ENCODE measurements around the gene USP25.

Gene USP25, protein sequence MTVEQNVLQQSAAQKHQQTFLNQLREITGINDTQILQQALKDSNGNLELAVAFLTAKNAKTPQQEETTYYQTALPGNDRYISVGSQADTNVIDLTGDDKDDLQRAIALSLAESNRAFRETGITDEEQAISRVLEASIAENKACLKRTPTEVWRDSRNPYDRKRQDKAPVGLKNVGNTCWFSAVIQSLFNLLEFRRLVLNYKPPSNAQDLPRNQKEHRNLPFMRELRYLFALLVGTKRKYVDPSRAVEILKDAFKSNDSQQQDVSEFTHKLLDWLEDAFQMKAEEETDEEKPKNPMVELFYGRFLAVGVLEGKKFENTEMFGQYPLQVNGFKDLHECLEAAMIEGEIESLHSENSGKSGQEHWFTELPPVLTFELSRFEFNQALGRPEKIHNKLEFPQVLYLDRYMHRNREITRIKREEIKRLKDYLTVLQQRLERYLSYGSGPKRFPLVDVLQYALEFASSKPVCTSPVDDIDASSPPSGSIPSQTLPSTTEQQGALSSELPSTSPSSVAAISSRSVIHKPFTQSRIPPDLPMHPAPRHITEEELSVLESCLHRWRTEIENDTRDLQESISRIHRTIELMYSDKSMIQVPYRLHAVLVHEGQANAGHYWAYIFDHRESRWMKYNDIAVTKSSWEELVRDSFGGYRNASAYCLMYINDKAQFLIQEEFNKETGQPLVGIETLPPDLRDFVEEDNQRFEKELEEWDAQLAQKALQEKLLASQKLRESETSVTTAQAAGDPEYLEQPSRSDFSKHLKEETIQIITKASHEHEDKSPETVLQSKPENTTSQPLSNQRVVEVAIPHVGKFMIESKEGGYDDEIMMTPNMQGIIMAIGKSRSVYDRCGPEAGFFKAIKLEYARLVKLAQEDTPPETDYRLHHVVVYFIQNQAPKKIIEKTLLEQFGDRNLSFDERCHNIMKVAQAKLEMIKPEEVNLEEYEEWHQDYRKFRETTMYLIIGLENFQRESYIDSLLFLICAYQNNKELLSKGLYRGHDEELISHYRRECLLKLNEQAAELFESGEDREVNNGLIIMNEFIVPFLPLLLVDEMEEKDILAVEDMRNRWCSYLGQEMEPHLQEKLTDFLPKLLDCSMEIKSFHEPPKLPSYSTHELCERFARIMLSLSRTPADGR
- 102 to 186 reads per million in 2 experiments for total RNA-seq

DNA sequence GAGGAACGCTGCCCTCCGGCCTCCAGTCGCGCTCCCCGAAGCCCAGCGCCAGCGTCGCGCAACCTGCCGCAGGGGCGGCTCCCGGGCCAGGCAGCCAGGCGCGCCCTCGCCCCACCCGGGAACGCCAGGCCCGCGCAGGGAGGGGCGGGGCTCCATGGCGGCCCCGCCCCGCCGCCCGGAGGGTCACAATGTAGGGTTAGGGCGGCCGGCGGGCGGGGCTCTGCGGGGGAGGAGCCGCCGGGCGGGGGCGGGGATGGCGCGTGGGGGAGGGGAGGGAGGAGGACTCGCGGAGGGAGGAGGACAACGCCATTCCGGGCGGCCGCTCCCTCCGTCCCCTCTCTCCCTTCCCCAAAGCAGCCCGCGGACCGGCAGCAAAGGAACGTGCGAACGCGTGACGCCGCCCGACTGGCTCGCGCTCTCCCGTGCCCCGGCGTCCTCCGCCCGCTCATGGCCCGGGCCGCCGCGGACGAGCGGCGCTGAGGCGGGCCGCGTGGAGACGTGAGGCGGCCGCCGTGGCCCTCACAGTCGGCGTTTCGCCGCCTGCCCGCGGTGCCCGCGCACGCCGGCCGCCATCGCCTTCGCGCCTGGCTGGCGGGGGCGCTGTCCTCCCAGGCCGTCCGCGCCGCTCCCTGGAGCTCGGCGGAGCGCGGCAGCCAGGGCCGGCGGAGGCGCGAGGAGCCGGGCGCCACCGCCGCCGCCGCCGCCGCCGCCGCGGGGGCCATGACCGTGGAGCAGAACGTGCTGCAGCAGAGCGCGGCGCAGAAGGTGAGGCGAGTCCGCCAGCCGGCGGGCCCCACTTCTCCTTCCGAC is at the start of gene USP25:
USP25 (plus strand) TSS at position 309 of the 810 bp plus-strand sequence; CDS start at position 721, 412 bp downstream.
- DNase-seq (ENCODE audit: low read depth), result peak; percentile 87

DNA sequence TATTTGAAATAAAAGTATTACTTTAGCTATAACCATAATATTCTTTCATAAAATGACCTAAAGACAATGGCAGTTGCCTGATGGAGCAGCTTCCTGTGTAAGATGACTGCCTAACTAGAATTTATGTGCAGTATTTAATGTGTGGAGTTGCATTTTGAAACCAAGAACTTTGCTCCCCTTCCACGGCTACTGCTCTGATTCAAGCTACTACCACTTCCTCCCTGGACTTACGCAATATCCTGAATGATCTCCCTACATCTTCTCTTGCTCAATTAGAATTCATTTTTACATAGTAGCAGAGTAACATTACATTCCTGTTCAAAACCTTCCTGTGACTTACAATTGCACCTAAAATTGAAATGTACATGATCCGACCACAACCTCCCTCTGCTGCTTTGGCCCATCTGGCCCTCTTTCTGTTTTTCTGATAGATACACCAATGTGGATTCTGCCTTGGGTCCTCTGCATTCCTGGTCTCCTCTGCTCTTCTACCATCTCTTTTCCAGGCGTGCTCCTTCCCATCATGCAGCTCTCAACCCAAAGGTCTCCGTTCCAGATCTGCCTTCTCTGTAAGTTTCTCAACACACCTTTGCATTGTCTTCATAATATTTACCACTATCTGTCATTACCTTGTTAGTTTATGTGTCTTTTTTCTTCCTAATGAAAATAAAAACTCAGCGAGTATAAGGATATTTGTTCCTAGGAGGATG is 47.4 kb upstream of the USP25 start:
- DNase-seq (ENCODE audit: low read depth), result no peak

DNA sequence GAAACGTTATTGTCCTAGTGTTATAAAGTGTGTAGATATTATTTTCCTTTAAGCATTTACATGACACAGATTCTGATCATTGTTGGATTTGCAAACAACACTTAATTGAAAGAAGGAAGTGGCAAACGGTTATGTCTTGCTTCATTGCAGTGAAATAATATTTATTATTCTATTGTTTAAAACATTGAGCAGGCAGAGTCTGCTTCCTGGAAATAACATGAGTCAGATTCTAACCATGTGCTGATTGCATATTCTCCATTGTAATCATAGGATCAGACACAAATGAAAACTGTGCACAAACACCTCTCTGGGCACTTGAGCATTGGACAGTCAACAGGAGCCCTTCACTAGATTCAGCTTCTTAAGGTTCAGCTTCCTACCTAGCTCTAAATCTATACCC is 46.8 kb upstream of the USP25 start:
- no peak for DNase-seq (ENCODE audit: low read depth)

DNA sequence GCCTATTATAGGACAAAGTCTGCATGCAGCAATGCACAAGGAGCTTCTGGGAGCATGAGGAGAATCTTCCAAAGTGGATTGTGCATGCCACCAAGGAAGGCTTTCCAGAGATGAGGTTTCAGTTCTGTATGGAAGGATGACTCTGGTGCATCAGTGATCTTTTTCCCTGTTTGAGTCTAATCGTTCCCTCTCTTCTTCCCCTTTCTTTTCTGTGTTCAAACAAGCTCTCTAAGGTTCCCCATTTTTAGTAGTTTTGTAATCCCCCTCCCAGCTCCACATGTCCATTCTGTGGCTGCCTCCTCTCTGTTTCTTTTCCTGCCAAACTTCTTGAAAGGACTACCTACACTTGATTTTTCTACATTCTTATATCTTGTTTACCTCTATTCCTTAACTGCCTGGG is 43.3 kb upstream of the USP25 start:
- DNase-seq (ENCODE audit: low read depth), result no peak

DNA sequence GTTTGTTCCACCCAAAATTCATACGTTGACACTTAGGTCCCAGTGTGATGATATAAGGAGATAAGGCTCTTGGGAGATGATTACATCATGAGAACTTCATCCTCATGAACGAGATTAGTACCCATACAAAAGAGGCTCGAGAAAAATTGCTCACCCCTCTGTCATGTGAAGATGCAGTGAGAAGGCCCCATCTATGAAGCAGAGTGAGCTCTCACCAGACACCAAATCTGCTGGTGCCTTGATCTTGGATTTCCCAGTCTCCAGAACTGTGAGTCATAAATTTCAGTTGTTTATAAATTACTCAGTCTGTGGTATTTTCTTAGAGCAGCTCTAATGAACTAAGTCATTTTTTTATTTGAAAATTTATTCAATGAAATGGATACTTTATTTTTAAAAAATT is 42.6 kb upstream of the USP25 start:
- DNase-seq (ENCODE audit: low read depth), result no peak

DNA sequence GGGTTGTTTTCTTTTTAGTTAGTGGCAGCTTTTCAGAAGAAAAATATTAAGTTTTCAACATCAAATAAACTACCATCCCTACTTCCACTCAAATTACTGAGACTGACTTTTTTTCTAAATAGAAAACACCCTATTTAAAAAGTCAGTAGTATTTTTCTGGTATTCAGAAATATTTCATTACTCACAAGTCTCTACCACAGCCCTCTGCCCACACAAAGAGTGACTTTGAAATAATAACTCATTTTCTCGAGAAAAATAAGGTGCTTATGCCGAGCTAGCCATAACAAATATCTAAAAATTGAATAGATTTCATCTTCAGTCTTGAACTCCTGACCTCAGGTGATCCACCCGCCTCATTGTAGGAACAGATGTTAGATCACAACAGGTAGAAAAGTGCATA is 41.8 kb upstream of the USP25 start:
- DNase-seq (ENCODE audit: low read depth), result no peak

DNA sequence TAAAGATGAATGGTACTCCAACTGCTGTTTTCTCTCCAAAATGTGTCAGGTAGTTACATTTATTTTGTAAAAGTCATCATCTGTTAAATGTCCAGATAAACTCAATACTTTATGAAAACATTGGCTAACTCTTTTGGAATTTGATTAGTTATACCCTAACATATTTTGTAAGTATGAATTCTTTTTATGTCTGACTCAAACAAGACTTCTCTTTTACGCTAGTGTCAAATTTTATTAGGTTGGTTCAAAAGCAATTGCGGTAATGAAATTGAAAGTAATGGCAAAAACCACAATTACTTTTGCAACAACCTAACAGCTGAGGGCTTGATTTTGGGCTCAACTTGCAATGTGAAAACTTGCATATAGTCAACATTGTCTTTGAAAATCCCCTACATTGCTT is 41.0 kb upstream of the USP25 start:
- no peak for DNase-seq (ENCODE audit: low read depth)

DNA sequence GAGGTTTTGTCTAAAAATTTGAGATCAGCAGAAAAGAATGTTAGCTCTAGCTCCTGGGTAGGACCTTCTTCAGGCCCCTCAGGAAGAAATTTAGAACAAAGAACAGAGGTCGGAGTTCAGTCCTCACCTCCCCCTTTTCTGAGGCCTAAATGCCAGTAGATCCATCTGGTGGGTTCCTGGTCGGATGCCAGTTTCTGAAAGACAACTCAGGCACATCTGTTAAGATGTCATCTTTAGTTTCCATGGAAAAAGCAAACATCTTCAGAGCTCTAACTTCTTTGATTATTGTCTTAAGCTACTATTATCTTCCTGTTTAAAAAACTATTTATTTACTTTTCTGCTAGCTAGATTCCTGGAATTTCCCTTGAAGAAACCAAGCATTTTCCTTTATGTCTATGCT is 37.1 kb upstream of the USP25 start:
- DNase-seq (ENCODE audit: low read depth), result no peak

DNA sequence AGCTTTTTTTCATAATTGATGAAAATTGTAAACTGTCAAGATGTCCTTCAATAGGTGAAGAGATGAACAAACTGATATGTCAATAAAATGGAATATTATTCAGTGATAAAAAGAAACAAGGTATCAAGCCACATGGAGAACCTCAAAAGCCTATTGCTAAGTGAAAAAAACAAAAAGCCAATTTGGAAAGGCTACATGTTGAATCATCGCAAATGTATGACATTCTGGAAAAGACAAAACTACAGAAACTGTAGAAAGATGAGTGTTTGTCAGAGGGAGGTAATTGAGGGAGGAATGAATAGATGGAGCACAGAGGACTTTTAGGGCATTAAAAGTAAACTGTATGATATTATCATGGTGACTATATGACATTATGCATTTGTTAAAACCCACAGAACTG is 34.5 kb upstream of the USP25 start:
- no peak for DNase-seq (ENCODE audit: low read depth)

DNA sequence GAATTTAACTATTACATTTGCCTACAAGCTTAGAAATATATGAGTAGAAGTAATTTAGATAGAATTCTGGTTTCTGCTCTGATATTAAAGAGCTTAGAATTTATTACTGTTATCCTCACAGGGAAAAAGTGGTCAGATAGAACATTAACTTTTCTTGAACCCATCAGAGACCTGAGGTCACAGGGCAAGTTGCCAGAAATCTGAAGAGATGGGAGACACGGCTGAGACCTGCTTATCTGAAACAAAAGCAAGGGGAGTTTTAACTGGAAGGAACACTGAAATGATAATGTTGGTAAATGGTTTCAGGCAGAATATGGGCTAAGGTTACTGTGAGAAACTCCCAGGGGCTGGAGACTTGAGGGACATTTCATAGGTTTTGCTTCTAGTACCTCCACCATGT is 28.0 kb upstream of the USP25 start:
- DNase-seq (ENCODE audit: low read depth), result no peak

DNA sequence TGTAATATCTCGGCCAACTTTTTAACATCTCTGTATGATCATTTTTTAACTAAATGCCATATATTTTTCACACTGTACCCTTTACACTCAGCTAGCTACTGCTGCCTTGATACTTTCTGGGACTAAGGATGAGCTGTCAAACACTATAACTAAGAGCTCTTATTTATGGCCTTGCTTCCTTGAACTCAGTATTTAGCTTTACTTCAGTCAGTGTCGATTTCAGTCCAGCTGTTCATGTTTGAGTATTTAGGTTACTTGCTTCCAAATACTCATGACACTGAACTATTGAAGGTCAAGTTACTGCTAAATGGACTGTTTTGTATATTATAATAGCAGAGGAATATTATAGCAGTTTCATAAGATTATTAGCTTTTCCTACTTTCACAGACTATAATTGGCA is 25.9 kb upstream of the USP25 start:
- DNase-seq (ENCODE audit: low read depth), result no peak

DNA sequence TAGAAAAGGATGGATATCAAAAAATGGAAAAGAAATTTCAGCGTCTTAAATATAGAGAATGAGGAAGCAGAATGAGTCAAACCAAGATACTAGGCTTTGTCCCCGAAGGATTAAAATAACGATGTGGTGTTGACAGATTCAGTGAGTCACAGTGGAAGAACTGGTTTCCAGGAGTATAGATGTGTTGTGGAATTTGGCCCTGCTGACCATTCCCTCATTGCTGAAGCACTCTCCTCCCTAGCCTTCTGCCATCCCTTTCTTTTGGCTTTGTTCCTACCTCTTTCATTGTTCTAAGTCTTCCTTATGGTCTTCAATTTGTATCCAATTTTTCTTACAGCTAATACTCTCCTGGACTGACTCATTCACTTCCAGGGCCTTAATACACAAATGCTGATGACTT is 23.1 kb upstream of the USP25 start:
- DNase-seq (ENCODE audit: low read depth), result no peak

DNA sequence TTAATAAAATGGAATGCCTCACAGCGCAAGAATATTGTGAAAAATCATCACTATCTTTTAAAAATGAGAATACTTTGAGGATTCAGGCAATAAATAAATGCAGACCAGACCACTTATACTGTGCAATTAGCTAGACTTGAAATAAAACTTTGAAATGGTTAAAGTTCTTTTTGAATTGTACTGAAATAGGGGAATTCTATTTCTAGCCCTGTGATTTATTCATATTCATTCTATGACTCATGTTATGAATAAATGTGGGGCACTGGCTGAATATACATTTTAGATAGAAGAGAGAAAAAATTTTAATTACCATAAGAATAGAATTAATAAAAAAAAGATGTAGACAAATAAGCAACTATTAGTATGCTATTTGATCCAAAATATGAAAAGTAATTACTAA is 16.4 kb upstream of the USP25 start:
- no peak for DNase-seq (ENCODE audit: low read depth)

DNA sequence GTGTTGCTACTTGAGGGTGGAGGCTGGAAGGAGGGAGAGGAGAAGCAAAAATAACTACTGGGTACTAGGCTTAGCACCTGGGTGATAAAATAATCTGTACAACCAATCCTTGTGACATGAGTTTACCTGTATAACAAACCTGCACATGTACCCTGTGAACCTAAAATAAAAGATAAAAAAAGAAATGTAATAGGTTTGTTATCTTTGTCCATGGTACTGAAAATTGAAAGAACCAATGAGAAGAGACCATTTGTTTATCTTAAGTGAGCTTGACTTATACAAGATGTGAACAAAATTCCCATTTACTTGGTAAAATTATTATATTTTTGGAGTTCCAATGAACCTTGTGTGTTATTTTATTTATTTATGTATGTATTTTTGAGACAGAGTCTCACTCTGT is 11.1 kb upstream of the USP25 start:
- DNase-seq (ENCODE audit: low read depth), result no peak

DNA sequence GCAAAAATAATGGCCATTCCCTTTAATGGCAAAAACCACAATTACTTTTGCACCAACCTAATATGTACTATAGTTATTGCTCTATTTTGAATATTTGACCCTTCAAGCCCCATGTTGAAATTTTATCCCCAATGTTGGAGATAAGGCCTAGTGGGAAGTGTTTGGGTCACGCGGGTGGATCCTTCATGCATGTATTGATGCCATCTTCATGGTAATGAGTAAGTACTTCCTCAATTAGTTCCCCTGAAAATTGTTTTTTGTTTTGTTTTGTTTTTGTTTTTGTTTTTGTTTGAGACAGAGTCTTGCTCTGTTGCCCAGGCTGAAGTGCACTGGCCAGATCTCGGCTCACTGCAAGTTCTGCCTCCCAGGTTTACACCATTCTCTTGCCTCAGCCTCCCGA is 9.8 kb upstream of the USP25 start:
- DNase-seq (ENCODE audit: low read depth), result no peak

DNA sequence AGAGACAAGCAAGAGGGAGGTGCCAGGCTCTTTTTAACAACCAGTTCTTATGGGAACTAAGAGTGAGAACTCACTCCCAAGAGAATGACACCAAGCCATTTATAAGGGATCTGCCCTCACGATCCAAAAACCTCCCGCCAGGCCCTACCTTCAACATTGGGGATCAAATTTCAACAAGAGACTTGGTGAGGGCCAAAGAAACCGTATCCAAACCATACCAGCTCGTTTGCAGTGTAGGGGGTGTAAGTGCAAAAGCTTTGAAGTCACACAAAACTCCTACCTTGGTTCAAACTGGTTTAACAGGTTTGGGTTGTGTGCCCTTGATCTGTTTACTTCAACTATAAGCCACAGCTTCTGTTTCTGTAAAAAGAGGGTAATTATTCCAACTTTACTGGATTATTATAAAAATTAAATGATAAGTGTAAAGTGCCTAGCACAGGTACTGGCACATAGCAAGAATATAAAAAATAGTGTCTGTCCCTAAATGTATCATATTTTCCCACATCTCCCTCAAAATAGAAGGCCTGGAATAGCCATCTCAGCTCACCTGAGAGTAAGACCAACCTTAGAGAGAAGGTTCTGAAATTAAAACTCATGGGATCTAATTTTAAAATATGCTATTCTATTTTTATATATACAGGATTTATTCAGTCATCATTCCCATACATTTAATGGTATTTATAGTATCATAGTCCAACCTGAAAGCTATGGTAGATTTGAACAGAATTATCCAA is 7.0 kb upstream of the USP25 start:
- DNase-seq (ENCODE audit: low read depth), result no peak

DNA sequence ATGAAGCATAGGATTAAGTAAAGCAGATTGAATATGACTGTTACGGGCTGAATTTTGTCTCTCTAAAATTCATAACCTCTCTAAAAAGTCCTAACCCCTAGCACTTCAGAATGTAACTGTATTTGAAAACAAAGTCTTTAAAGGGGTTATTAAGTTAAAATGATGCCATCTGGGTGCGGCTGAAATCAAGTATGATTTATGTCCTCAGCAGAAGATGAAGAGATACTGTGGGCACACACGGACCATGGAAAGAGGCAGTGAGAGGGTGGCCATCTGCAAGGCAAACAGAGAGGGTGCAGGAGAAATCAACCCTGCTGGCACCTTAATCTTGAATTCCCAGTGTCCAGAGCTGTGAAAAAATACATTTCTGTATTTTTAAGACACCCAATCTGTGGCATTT is 3.8 kb upstream of the USP25 start:
- DNase-seq (ENCODE audit: low read depth), result no peak

DNA sequence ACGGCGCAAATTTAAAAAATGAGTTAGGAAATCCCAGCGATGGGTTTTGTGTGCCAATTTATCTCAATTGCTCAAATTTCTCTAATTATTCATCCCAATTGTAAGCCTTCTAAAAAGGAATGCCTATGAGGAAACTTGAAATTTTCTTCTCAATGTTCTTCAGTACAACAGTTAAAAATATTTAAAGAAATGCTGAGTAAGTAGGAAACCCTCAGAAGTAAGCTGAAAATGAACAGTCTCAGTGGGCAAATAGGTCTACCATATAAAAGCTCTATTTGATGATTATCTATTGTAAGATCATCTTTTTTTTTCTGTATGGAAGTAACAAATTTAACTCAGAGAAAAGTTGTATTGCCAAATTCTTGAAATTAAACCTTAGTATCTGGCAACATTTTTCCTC is 1.7 kb upstream of the USP25 start:
- no peak for DNase-seq (ENCODE audit: low read depth)

DNA sequence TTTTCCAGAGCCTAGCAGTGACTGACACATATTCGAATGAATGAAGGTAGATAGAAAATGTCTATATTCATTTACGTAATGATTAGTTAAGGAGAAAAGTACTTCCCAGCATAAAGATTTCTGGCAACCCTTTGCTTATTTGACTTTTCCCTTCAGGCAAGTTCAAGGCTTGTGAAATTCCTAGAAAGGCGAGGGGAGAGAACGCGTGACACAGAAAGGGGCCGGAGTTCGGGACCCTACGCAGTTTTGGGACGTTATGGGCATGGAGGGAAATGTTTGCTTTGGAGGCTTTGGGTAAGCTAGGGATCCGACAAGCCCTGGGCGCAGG is 472 bp upstream of the USP25 start:
- no peak for DNase-seq (ENCODE audit: low read depth)

DNA sequence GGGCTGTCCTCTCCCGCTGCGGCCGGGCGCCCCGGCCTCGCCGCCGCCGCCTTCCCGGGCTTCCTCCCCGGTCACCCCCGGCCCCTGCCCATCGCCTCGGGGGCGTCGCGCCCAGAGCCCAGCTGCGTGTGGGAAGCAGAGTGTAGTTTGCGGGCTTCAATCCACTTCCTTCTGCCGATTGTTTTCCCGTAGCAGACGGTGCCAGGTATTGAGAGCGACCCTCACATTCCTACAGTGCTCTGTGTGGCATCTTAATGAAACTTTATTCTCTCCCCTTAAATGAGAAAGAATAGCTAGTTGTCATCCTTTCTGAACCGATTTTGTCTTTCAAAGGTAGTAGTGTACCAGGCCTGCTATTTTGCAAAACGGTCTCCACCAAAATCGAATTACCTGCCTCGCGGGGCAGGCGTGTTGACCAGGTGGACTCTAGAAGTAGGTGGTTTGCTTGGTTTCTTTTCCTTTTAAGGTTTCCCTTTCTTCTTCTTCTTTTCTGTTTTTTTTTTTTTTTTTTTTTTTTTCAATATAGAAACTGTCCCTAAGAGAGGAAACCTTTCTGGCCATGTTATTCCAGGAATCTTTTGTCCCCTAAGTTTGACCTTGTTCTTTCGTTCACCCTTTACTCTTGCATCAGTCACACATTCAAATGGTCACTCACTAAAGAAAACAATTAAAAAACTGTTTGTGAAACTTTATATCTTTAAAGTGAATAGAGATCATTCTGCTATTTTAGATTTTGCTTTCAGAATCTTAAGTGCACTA is 881 bp downstream of the USP25 start:
- no peak for DNase-seq (ENCODE audit: low read depth)

Measured in T follicular helper cell (primary cell).